HG03175 (cell line): ENCODE measurements around the gene CYGB.
"Not testable (repeated sequence)": the region's sequence is repeated elsewhere in the genome, so short reads cannot be mapped to it uniquely, and the experiment has no call there.

ENCODE experiments used
- ATAC-seq: cut with Tn5 transposase; IDR thresholded peaks from one replicate; pipeline ENCODE4 v1.9.1; 2021; ENCODE audit warnings: mild to moderate bottlenecking, moderate library complexity; ENCODE audit not compliant: unreplicated experiment

The CYGB gene

DNA sequence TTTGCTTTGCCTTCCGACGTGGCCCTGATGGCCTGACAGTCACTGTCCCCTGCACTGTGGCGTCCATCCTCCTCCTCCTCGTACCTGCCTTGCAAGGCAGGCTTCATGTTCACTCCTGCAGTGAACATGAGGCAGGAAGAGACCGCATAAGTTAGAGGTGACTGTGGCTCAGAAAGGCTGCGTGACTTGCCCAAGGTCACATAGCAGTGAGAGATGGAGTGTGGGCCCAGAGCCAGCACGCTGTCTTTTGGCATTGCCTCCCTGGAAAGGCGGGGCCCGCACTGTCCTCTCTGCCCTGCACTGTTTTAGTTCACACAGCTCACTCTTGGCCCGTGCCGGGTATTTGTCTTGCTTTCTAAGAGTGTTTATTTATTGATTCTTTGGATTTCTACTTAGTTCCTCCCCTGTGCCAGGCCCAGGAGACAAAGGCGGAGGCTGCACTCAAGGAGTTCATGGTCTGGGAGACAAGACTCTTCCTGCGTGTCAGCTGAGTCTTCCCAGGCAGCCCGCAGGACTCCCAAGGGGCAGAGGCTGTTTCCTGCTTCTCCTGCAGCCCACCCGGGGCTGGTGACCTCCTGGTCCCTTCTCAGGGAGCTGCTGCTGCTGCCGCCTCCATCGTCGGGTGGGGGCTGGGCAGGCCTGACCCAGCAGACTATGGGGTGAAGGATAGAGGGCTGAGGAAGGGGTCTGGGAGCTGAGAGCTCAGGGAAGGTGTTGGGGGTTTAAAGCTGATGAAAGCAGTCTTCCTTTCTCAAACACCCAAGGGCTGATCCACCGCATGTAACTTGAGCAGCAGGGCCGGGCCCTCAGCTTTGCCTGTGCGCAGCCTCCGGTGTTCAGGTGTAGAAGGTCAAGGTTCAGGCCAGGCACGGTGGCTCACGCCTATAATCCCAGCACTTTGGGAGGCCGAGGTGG, 12.7 kb downstream of the CYGB start:
- no peak for ATAC-seq

DNA sequence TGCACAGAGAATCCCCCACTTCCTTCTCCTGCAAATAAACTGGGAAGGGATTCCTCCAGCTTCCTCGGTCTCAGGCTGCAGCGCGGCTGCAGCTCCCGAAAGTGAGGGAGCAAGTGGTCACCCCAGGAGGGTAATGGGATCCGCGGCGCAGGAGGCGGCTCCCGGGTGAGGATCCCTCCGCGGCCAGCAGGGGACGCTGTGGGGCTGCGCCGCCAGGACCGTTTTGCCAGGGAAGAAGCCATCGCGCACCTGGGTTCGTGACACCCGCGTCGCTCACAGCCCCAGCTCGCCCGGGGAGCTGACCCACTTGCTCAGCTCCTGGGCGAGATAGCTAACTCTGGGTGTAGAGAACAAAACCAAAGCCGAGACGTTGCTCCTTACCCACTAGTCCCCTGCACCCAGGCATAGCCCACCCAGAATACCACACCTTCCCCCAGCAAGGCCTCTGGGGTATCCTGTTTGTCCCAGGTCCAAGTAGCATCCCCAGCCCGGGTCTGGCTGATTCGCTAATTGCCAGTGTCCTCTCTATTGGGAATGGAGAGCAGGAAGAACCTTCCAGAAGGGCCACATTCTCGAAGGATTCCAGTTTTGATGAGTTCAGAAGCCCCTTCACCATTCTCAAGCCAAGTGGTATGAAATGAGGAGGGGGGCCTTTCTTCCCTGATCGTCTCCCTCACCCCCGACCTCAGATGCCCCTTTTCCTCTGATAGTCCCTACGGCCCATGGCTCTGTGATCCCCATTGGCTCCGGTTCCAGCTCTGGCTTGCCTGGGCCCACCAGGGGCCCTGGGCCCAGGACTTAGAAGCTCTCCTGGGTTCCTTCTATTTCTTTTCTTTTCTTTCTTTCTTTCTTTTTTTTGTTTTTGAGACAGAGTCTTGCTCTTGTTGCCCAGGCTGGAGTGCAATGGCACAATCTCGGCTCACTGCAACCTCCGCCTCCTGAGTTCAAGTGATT, 14.1 kb downstream of the CYGB start:
- no peak for ATAC-seq

DNA sequence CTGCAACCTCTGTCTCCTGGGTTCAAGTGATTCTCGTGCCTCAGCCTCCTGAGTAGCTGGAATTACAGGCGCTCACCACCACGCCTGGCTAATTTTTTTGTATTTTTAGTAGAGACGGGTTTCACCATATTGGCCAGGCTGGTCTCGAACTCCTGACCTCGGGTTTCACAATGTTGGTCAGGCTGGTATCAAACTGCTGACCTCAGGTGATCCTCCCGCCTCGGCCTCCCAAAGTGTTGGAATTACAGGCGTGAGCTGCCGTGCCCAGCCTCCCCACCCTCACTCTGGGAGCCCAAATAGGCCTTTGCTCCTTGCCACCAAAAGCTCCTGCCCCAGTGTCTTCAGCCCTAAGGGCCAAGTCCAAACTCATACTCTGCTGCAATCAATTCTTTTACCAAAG, 15.8 kb downstream of the CYGB start:
- ATAC-seq = not testable (repeated sequence)

DNA sequence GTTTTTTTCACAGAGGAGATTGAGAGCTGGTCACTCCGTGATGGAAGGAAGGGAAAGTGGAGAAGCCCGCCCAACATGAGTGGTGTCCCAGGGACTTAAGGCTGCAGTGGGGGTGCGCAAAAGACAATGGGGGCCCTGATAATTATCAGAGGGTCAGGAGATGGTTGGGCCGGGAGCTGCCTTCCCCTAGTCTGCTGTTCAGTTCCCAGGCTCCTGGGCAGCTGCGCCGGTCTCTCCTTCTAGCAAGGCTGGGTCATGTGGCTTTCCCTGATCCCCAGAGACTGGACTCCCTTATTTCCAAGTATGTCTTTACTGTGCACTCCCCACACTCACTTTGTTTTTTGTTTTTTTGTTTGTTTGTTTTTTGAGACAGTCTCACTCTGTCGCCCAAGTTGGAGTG, 16.2 kb downstream of the CYGB start:
- no peak for ATAC-seq

DNA sequence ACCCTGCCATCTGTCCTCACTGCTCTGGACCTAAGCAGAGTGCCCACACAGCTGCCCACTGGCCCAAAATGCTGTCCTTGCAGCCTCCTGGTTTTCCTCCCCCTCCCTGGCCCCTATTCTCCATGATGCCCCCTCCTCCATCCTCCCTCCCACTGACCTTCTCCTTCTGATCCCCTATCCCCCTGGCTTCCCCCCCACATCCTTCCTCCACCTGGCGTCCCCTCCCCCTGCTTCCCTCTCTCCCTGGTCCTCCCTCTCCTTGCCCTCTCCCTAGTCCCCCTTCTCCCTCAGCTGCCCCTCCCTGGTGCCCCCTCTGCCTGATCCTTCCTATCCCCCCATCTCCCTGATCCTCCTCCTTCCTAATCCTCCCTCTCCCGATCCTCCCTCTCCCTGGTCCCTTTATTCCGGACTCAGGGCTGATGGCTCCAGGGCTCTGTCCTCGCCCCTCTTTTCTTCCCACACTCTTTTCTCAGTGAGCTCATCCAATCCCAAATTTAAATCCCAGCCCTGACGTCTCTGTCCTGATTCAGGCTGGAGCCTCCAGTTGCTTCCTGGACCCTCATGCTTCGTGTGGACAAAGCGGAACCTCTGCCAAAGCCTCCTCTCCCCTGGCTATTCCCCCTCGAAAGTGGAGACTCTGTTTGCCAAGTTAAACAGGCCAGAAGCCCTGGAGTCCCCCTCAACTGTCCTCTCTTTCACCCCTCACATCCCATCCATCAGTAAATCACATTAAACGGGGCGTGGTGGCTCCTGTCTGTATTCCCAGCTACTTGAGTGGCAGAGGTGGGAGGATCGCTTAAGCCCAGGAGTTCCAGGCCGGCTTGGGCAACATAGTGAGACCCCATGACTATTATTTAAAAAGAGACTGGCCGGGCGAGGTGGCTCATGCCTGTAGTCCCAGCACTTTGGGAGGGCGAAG, 18.2 kb downstream of the CYGB start:
- ATAC-seq = no peak

DNA sequence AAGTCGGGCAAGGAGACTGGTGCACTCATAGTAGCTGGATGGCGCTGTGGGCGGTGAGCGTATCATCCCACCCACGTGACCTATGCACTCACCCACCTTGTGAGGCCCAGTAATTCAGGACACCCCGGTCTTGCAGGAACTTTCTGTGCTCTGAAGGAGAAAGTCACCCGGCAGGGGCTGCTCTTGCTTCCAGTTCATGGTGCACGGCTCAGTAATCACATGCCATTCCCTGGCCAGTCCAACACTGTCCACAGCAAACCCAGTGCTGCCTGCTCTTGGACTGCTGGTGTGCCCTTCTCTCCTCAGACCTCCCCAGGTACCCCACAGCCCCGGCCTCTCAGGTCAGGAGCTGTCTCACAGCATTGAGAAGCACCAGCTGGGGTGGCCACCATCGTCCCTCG, 19.9 kb downstream of the CYGB start:
- no peak for ATAC-seq

DNA sequence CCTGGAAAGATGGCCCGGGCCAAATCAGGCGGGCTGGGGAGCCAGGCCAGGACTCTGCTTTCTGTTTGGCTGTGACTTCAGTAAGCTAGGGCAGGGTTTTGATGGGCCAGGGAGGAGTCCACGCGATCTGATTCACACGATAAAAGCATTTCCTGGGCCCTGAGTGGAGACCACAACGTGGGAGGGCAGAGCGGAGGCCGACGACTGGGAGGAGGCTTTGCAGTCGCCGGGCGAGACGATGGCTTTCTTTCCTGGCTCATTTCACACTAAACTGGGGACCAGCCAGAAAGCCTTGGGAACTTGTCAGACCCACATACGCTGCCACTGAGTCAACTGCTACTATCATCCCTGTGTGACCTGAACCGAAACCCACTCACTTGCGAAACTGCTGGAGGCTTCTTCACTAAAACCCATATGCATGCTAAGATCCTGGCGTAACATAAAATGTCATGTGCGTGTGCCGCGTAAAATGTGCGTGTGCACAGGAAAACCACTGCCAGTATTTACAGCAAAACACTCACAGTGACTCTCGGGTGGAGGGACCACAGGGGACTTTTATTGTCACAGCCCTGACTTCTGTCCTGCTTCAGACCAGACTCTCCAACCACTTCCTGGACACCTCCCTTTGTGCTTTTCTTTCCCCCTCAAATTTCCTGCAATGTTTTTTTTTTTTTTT, 22.1 kb downstream of the CYGB start:
- ATAC-seq = peak; percentile 45

DNA sequence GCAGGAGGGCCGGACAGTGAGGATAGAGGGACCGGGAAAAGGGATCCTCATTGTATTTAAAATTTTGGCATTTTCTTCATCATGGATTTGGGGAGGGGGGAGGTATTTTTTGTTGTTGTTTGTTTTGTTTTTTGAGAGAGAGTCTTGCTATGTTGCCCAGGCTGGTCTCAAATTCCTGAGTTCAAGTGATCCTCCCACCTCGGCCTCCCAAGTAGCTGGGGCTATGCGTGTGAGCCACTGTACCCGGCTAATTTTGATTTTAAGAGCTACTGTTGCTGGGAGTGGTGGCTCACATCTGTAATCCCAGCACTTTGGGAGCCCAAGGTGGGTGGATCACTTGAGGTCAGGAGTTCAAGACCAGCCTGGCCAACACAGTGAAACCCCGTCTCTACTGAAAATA, 23.2 kb downstream of the CYGB start:
- not testable (repeated sequence) for ATAC-seq

DNA sequence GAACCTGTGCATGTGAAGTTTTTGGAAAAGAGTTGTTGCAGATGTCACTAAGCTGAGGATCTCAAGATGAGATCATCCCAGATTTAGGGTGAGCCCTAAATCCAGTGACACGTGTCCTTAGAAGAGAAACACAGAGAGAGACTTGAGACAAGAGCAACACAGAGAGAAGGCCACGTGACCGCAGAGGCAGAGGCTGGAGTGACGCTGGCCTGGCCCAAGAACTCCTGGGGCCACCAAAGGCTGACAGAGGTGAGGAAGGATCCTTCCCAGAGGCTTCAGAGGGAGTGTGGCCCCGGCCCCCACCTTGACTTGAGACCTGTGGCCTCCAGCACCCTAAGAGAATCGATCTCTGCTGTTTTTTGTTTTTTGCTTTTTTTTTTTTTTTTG, 24.2 kb downstream of the CYGB start:
- ATAC-seq = no peak

DNA sequence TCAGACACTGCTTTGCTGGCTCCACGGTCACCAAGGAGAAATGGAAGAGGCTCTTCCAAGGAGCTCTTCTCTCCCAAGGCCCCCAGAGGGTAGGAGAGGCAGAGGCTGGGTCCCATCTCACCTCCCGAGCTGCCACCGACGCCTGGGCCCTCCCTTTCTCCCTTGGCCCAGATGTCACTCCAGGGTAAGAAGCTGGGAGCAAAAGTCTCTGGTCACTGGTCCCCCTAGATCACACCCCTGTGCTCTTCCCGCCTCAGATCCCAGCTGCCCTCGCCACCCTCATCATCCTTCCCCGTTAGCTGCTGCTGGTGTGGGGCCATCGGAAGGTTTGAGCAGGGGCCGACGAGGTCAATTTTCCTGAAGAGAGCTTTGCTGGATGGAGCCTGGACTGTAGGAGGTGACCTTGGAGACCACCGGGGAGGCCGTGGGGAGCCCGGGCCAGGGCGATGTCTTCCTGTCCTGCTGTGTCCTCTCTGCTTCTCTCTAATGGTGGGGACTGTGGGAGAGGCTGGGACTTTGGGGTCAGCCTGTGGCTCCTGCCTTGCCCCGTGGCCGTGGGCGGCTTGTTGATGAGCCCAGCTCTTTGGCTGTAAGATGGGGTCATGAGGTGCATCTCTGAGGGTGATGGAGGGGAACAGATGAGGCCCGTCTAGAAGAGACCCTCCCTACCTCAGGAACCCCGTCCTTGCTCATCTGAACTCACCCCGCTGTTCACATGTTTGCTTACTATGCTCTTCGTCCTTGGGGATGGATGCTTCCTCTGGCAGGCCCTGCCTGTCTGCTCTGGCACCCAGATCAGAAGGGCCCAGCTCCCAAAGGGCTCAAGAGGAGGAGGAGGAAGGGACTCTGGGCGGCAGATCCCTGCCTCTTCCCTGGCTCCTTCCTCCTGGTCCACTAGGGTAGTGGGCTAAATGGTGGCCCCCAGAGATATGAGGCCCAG, 24.9 kb downstream of the CYGB start:
- no peak for ATAC-seq

DNA sequence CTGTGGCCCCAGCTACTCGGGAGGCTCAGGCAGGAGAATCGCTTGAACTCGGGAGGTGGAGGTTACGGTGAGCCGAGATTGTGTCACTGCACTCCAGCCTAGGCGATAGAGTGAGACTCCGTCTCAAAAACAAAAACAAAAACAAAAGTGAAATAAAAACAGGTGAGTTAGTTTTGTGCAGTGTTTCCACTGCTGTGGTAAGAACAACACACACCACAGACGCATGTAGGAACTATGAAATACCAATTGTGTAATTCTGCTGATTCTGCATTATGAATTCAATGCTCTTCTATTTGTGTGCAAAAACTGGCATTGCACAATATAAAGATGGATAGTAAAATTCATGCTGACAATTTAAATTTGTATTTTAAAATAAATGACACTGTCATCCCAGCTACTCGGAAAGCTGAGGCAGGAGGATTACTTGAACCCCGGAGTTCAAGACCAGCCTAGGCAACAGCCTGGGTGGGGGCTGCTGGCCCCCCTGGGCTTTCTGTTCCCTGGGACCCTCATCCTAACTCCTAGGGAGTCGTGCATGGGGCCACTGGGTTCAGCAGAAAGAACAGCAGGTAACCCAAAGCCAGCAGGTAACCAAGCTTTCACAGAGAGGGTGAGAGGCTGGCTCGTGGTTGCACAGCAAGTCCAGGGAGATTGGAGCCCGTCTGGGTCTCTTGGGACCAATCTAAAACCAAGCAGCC, 25.7 kb downstream of the CYGB start:
- ATAC-seq = no peak

DNA sequence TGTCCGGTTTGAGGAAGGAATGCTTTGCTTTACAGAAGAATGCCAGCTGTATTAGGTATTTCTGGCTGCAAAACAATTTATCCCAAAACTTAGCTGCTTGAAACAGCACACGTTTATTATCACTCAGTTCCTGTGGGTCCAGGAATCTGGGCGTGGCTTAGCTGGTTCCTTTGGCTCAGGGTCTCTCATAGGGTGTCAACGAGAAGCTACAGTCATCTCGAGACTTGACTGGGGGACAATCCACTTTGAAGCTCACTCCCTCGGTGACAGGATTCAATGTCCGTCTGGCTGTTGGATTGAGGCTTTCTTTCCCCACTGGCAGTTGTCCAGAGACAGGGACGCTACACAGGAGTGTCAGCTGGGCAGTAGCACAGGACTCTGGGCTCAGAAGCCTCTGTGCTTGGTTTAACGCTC, 26.7 kb downstream of the CYGB start:
- no peak for ATAC-seq

DNA sequence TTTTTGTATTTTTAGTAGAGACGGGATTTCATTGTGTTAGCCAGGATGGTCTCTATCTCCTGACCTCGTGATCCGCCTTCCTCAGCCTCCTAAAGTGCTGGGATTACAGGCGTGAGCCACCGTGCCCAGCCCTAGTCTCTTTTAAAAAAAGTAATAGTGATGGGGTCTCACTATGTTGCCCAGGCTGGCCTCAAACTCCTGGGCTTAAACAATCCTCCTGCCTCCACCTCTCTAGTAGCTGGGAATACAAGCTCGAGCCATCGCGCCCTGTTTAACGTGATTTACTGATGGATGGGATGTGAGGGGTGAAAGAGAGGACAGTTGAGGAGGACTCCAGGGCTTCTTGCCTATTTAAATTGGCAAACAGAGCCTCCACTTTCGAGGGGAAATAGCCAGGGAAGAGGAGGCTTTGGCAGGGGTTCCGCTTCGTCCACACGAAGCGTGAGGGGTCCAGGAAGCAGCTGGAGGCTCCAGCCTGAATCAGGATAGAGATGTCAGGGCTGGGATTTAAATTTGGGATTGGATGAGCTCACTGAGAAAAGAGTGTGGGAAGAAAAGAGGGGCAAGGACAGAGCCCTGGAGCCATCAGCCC, 28.9 kb downstream of the CYGB start:
- not testable (repeated sequence) for ATAC-seq

DNA sequence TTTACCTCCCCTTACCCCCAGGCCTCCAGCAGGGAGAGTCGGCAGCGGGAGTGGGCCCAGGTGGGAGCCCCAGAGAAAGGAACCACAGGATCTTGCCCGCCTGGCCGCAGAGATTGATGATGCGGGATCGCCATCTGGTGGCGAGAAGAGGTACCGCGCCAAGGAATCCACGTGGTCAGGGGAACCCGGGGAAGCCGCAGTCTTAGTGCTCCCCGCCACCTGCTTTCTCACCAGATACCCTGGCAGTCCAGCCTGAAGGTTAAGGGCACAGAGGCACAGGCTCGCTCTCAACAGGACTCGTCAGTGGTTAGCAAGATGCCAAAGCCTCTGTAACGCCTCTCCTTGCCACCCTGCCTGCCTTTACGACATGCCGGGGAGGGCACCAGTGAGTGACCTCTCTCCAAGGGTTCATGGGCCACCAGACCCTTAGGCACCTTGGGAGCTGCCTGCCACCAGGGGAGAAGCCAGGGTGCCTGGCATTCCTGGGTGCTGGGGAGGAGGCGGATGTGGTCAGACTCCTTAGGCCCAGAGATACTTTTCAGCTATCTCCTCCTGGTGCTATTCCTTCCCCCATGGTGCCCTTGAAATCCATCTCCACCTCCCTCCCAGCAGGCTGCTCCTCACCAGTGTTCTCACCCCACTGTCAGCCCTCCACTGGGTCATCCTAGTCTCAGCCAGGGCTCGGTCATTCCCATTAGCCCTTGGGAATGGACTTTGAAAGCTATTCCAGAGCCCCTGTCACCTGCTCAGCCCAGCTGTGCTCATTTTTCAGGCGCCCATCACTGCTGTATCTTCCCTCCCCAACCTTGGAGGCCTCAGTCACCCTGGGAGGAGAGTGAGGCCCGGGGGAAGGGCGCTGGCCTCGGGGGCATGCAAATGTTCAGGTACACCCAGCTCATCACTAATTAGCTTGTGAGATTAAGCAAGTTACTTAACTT, 30.8 kb downstream of the CYGB start:
- peak; percentile 55 for ATAC-seq

DNA sequence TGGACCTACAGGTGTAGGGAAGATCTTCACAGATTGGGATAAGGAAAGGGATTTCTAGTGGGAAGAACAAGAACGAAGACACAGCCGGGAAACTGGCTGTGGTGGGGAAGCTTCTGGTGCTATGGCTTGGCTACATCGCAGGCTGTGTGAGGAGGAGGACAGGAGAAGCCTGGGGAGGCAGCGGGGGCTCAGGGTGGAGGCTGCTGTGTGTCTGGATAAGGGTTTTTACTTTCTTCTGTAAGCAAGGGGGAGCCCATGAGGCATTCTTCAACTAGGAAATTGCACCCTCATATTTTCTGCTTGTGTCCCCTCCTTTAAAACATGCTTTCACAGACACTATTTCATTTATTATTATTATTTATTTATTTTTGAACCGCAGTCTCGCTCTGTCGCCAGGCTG, 33.4 kb downstream of the CYGB start:
- ATAC-seq = no peak

DNA sequence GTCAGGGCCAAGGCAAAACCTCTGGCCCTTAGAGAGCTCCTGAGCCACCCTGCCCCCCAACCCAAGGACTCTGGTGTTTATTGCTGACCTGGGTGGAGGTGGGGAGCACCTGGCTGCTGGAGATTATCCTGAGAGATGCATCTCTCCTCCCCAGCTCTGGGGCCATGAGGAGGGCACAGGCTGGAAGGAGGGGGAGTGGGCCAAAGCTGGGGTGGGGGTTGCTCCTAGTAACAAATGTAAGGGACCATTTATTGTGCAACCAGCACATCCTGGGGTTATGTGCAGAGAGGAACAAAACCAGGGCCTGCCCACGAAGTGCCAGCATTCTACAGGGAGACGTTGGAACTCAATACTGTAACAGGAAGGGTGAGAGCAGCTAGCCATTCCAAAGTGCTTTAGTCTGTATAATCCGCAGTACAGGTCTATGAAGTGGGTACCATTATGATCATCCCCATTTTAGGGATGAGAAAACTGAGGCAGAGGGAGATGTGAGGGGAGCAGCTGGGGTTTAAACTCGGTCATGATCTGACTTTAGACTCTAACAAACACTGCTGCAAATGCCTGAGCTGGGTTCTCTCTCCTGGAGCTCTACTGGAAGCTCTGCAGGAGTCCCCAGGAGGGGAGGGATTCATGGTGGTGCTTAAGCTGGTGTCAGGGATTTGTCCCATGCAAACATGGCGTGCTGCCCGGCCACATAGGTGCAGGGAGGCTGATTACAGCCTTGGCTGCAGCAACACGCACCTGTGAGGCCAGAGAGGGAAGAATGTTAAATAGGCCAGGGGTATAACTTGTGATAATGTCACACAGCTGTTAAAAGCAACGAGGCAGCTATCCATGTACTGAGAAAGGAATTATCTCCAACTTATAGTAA, 34.9 kb downstream of the CYGB start:
- ATAC-seq = no peak
